ENCODE data around the gene KTN1.

DNA sequence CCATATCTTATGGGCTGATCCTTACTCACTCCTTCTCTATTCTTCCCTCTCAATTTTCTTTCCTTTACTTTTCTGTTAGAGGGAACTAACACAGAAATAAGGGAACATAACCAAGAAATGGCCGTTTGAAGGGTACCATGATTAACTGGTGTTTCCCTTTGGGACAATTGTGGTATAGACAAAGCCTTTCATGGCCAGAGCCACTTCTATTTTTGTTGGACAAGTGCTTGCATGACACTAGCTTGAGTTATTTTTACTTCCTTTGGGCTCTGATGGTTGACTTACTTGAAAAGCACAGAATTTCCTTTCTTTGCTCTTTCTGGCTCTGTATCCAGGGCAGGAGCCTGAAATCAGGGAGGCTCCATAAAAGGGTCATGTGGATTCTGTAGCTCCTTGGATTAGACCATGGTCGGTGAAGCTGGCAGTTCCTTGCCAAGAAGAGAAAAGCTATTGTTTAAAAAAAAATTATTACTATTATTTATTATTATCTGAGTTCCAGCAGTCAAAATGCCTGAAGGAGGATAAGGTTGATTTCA lies 130.6 kb downstream of the KTN1 start:
- TF ChIP-seq, protein P1, sequence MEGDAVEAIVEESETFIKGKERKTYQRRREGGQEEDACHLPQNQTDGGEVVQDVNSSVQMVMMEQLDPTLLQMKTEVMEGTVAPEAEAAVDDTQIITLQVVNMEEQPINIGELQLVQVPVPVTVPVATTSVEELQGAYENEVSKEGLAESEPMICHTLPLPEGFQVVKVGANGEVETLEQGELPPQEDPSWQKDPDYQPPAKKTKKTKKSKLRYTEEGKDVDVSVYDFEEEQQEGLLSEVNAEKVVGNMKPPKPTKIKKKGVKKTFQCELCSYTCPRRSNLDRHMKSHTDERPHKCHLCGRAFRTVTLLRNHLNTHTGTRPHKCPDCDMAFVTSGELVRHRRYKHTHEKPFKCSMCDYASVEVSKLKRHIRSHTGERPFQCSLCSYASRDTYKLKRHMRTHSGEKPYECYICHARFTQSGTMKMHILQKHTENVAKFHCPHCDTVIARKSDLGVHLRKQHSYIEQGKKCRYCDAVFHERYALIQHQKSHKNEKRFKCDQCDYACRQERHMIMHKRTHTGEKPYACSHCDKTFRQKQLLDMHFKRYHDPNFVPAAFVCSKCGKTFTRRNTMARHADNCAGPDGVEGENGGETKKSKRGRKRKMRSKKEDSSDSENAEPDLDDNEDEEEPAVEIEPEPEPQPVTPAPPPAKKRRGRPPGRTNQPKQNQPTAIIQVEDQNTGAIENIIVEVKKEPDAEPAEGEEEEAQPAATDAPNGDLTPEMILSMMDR (IDR thresholded peaks at IDR 0.05): no peak
- no peak for TF ChIP-seq ZFX (IDR thresholded peaks at IDR 0.05; ENCODE audit: borderline replicate concordance)

All from 22Rv1 (cell line).